C4-2B (cell line): ENCODE results near the gene HS2ST1.

Experiments
- ZFX ChIP-seq: fragments of 450-650 bp; IDR thresholded peaks from 2 replicates; pipeline ENCODE4 v1.6.1; 2017
- TF ChIP-seq, protein P1 (sequence below): fragments of 450-650 bp; conservative IDR thresholded peaks from 2 replicates; pipeline ENCODE4 v1.5.1; 2017; ENCODE audit warnings: mild to moderate bottlenecking

DNA sequence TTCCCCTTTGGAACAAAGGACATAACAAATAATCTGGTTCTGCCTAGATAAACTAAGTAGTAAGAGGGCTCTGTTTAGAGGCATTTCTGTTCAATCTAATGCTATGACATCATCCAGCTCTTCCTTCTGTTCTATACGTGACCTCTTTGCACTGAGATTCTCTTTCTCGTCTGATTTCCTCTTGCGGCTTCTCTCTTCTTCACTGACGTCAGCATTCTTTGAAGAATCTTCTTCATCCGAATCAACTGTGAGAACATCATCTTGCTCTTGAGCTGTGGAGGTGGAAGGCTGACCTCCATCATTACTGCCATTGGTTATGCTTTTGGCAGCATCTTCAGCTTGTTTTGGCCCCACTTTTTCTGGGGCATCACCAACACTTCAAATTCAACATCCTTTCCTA, 130.4 kb downstream of the HS2ST1 start:
- TF ChIP-seq, protein P1, sequence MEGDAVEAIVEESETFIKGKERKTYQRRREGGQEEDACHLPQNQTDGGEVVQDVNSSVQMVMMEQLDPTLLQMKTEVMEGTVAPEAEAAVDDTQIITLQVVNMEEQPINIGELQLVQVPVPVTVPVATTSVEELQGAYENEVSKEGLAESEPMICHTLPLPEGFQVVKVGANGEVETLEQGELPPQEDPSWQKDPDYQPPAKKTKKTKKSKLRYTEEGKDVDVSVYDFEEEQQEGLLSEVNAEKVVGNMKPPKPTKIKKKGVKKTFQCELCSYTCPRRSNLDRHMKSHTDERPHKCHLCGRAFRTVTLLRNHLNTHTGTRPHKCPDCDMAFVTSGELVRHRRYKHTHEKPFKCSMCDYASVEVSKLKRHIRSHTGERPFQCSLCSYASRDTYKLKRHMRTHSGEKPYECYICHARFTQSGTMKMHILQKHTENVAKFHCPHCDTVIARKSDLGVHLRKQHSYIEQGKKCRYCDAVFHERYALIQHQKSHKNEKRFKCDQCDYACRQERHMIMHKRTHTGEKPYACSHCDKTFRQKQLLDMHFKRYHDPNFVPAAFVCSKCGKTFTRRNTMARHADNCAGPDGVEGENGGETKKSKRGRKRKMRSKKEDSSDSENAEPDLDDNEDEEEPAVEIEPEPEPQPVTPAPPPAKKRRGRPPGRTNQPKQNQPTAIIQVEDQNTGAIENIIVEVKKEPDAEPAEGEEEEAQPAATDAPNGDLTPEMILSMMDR: no peak
- TF ChIP-seq ZFX: no peak
